ENCODE results near the gene MAST3. TPM values are rescaled to one million over a fixed set of nuclear protein-coding genes. Genes with fewer than 3 reads are reported as not detected.

Gene MAST3
- total RNA-seq, 2 experiments from 2014 or later, result 17.4 to 20.1 TPM

DNA sequence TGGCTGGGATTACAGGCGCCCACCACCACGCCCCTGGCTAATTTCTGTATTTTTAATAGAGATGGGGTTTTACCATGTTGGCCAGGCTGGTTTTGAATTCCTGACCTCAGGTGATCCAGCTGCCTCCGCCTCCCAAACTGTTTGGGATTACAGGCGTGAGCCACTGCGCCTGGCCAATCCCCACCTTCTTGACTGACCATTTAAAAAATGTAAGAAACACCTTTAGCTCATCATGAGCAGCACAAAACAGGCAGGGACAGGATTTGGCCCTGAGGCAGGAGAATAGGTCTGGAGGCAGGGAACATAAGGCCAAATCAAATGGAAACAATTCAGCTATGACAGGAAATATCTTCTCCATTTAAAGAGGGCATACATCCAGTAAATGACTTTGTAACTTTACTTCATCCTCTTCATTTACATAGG is 94.1 kb downstream of the MAST3 start:
- intact Hi-C loops (cut with DNase I, micrococcal nuclease), result loop anchor here (1.0 to 2.0 kb wide), 15 partner anchors 13 to 727 kb away; partner anchors contain the start of genes COPE (in 1 of the 2), DDX49 (in 1 of the 2), ELL (in 1 of the 2) and IFI30 (in 1 of the 2)
- DNase-seq (no peak), ATAC-seq (no peak)
- Mint-ChIP-seq H3K27me3 (no peaks in the 10 kb centered on the region), H3K9me3 (ENCODE audit: low read depth) (no peaks in the 10 kb centered on the region), H3K27ac (peak overlapping the region; percentile 91), H3K36me3 (ENCODE audit: low read depth) (no peaks in the 10 kb centered on the region), H3K4me1 (peaks cover 22% of the 10 kb centered on the region), H3K4me3 (peak overlapping the region; percentile 79)
- ChIA-PET CTCF (interaction anchor here (0.7 to 2.5 kb wide), 13 partner anchors 12 to 228 kb away, joined by 3 to 13 read pairs (median 6); partner anchors contain the start of genes RAB3A and SSBP4), POLR2A (interaction anchor here (0.6 kb wide), 1 partner anchor 24 kb away, joined by 3 read pairs; no protein-coding TSS in a partner anchor)

DNA sequence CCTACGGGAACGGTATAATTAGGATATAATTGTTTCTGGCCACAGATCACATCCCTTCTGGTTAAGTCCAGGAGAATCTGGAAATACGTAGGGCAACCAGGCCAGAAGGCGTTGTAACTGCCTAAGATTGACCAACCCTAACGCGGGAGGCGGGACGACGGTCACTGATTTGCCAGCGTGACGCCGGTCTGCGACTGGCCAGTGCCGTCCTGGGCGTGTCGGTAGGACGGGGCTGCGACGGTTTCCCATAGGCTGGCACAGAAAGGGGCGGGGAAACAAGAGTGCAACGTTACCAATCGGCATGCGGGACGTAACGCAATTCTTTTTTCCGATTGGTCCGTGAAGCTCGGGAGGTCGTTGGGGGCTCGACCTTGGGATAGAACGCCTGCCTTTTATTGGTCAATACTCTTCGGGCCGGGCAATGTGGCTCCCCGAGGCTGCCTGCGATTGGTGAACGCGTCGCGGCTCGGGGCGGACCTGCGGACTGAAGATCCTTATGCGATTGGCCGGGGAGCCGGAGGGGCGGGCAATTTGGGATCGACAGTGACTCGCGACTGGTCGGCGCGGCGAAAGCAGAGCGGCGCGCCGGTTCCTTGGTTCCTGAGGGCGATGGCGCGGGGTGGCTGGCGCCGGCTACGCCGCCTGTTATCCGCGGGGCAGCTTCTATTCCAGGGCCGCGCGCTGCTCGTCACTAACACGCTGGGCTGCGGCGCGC is 95.3 kb downstream of the MAST3 start, which contains the start of gene MPV17L2:
TSS of gene MPV17L2 (plus strand) at position 546 of the 715 bp plus-strand sequence. CDS start at position 610, 64 bp downstream.
- peak; percentile 95 for ATAC-seq
- peak within 1 kb of the TSS; percentile 91 for H3K27ac Mint-ChIP-seq
- H3K9me3 Mint-ChIP-seq (ENCODE audit: low read depth), result no peaks in the 10 kb centered on the region
- peaks cover 22% of the 10 kb centered on the region for H3K4me1 Mint-ChIP-seq
- intact Hi-C loops (cut with DNase I, micrococcal nuclease), result loop anchor here (1.0 to 2.0 kb wide), 17 partner anchors 11 to 726 kb away; partner anchors contain the start of genes LSM4 (in 2 of the 2), RAB3A (in 2 of the 2), COPE (in 1 of the 2) and DDX49 (in 1 of the 2)
- ChIA-PET CTCF (interaction anchor here (0.6 to 2.5 kb wide), 25 partner anchors 8 to 858 kb away, joined by 3 to 13 read pairs (median 4); partner anchors contain the start of genes CCDC124, JUND, LSM4 and RAB3A), POLR2A (interaction anchor here (0.6 to 1.1 kb wide), 5 partner anchors 9 to 136 kb away, joined by 3 to 8 read pairs (median 3); partner anchors contain the start of genes JUND and LSM4)
- H3K4me3 Mint-ChIP-seq, result peak within 1 kb of the TSS; percentile 79
- DNase-seq, result peak; percentile 99
- no peaks in the 10 kb centered on the region for H3K27me3 Mint-ChIP-seq
- H3K36me3 Mint-ChIP-seq (ENCODE audit: low read depth), result peaks cover under 1% of the 10 kb centered on the region

- ATAC-seq (no peak), DNase-seq (no peak)
- peak overlapping the region; percentile 79 for H3K4me3 Mint-ChIP-seq
- POLR2A ChIA-PET, result interaction anchor here (1.0 to 1.1 kb wide), 4 partner anchors 19 to 135 kb away, joined by 3 to 8 read pairs (median 3); partner anchors contain the start of genes JUND and LSM4
- intact Hi-C loops (cut with DNase I, micrococcal nuclease), result loop anchor here (1.0 to 2.0 kb wide), 6 partner anchors 11 to 725 kb away; partner anchors contain the start of genes COPE (in 1 of the 2), DDX49 (in 1 of the 2), KXD1 (in 1 of the 2) and LSM4 (in 1 of the 2)
- CTCF ChIA-PET, result interaction anchor here (0.6 to 2.5 kb wide), 25 partner anchors 9 to 742 kb away, joined by 3 to 13 read pairs (median 4); partner anchors contain the start of genes CCDC124, JUND, LSM4 and RAB3A
- H3K36me3 Mint-ChIP-seq (ENCODE audit: low read depth), result peaks cover 6% of the 10 kb centered on the region
- peaks cover 22% of the 10 kb centered on the region for H3K4me1 Mint-ChIP-seq
- H3K9me3 Mint-ChIP-seq (ENCODE audit: low read depth), result no peaks in the 10 kb centered on the region
- peak overlapping the region; percentile 91 for H3K27ac Mint-ChIP-seq
- H3K27me3 Mint-ChIP-seq, result no peaks in the 10 kb centered on the region
Observed at GRCh38 chr19:18193388-18194180, 96.0 kb downstream of the MAST3 start.

- Mint-ChIP-seq H3K27me3 (no peaks in the 10 kb centered on the region), H3K36me3 (ENCODE audit: low read depth) (peaks cover 11% of the 10 kb centered on the region), H3K9me3 (ENCODE audit: low read depth) (no peaks in the 10 kb centered on the region), H3K4me3 (peak overlapping the region; percentile 79), H3K27ac (no peak overlapping the region), H3K4me1 (peaks cover 22% of the 10 kb centered on the region)
- ChIA-PET POLR2A (no interaction called here), CTCF (interaction anchor here (0.7 to 1.6 kb wide), 4 partner anchors 26 to 58 kb away, joined by 3 to 5 read pairs (median 4); no protein-coding TSS in a partner anchor)
- ATAC-seq, result no peak
- DNase-seq, result no peak
- intact Hi-C loops (cut with DNase I, micrococcal nuclease), result no loop called here
Observed at GRCh38 chr19:18194181-18194530, 96.6 kb downstream of the MAST3 start.

GRCh38 chr19:18194554-18195238 is 97.1 kb downstream of the MAST3 start:
- peaks cover 22% of the 10 kb centered on the region for H3K4me1 Mint-ChIP-seq
- H3K27me3 Mint-ChIP-seq, result no peaks in the 10 kb centered on the region
- no peaks in the 10 kb centered on the region for H3K9me3 Mint-ChIP-seq (ENCODE audit: low read depth)
- POLR2A ChIA-PET, result no interaction called here
- peak overlapping the region; percentile 79 for H3K4me3 Mint-ChIP-seq
- intact Hi-C loops (cut with DNase I, micrococcal nuclease), result no loop called here
- CTCF ChIA-PET, result interaction anchor here (0.7 to 1.6 kb wide), 3 partner anchors 26 to 57 kb away, joined by 3 to 5 read pairs (median 4); no protein-coding TSS in a partner anchor
- peaks cover 12% of the 10 kb centered on the region for H3K36me3 Mint-ChIP-seq (ENCODE audit: low read depth)
- peak; percentile 63 for DNase-seq
- ATAC-seq, result no peak
- no peak overlapping the region for H3K27ac Mint-ChIP-seq

DNA sequence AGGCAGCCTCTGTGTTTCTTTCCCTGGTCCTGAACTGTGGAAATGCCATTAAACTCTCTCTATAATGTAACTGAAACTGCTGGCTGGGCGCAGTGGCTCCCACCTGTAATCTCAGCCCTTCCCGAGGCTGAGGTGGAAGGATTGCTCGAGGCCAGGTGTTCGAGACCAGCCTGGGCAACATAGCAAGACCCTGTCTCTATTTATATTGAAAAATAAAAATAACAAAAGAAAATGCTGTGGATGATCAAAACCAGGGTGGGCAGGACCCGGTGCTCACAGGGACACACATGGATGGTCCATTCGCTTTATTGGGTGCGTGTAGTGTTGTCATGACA is 98.9 kb downstream of the MAST3 start:
- DNase-seq (no peak), ATAC-seq (no peak)
- CTCF ChIA-PET, result no interaction called here
- intact Hi-C loops (cut with DNase I, micrococcal nuclease), result no loop called here
- no peaks in the 10 kb centered on the region for H3K27me3 Mint-ChIP-seq
- H3K36me3 Mint-ChIP-seq (ENCODE audit: low read depth), result peaks cover 15% of the 10 kb centered on the region
- H3K4me1 Mint-ChIP-seq, result peaks cover 22% of the 10 kb centered on the region
- no peaks in the 10 kb centered on the region for H3K9me3 Mint-ChIP-seq (ENCODE audit: low read depth)
- no peak overlapping the region for H3K27ac Mint-ChIP-seq
- H3K4me3 Mint-ChIP-seq, result no peak overlapping the region
- POLR2A ChIA-PET, result no interaction called here

DNA sequence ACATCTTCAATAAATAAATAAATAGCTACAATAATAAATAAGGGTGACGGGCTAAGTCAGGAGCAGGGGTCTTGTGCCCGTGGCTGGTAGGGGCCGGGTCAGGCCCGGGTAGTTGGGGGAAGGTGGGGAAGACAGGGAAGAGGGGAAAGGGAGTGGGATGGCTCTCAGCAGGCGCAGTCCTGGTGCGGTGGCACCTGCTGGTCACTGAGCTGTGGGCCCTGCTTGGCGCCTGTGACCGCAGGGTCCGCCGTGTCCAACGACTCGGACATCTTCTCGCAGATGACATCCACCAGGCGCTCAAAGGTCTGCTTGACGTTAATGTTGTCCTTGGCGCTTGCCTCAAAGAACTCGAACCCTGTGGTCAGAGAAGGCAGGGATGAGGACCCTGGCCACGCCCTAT is 99.7 kb downstream of the MAST3 start:
- no peak overlapping the region for H3K27ac Mint-ChIP-seq
- no peaks in the 10 kb centered on the region for H3K27me3 Mint-ChIP-seq
- DNase-seq (no peak), ATAC-seq (no peak)
- ChIA-PET CTCF (no interaction called here), POLR2A (no interaction called here)
- H3K4me1 Mint-ChIP-seq, result peaks cover 18% of the 10 kb centered on the region
- no peak overlapping the region for H3K4me3 Mint-ChIP-seq
- H3K9me3 Mint-ChIP-seq (ENCODE audit: low read depth), result no peaks in the 10 kb centered on the region
- H3K36me3 Mint-ChIP-seq (ENCODE audit: low read depth), result peaks cover 17% of the 10 kb centered on the region
- intact Hi-C loops (cut with DNase I, micrococcal nuclease), result no loop called here

GRCh38 chr19:18197941-18198340 is 100.4 kb downstream of the MAST3 start:
- CTCF ChIA-PET, result no interaction called here
- Mint-ChIP-seq H3K36me3 (ENCODE audit: low read depth) (peaks cover 17% of the 10 kb centered on the region), H3K27ac (no peak overlapping the region)

GRCh38 chr19:18198374-18198773 is 100.8 kb downstream of the MAST3 start:
- ChIA-PET POLR2A (no interaction called here), CTCF (no interaction called here)
- ATAC-seq, result no peak
- no peaks in the 10 kb centered on the region for H3K9me3 Mint-ChIP-seq (ENCODE audit: low read depth)
- intact Hi-C loops (cut with DNase I, micrococcal nuclease), result no loop called here
- no peak overlapping the region for H3K27ac Mint-ChIP-seq
- H3K4me1 Mint-ChIP-seq, result peaks cover 22% of the 10 kb centered on the region
- H3K36me3 Mint-ChIP-seq (ENCODE audit: low read depth), result peaks cover 19% of the 10 kb centered on the region
- DNase-seq, result no peak
- H3K27me3 Mint-ChIP-seq, result no peaks in the 10 kb centered on the region
- no peak overlapping the region for H3K4me3 Mint-ChIP-seq

More at GRCh38 chr19:18197941-18198340, 100.4 kb downstream of the MAST3 start:
- POLR2A ChIA-PET, result no interaction called here
- H3K27me3 Mint-ChIP-seq, result no peaks in the 10 kb centered on the region
- peaks cover 19% of the 10 kb centered on the region for H3K4me1 Mint-ChIP-seq
- H3K4me3 Mint-ChIP-seq, result no peak overlapping the region
- intact Hi-C loops (cut with DNase I, micrococcal nuclease), result no loop called here
- DNase-seq (no peak), ATAC-seq (no peak)
- no peaks in the 10 kb centered on the region for H3K9me3 Mint-ChIP-seq (ENCODE audit: low read depth)
